HG03460 (cell line): ENCODE measurements around the gene ZNF358.
"Not testable (repeated sequence)": the region's sequence is repeated elsewhere in the genome, so short reads cannot be mapped to it uniquely, and the experiment has no call there.

Experiments
- ATAC-seq: cut with Tn5 transposase; IDR thresholded peaks from one replicate; pipeline ENCODE4 v1.9.1; 2021; ENCODE audit not compliant: unreplicated experiment

The ZNF358 gene

GRCh38 chr19:7534531-7535046 lies 18.7 kb downstream of the ZNF358 start:
- ATAC-seq: no peak

GRCh38 chr19:7535047-7535997 lies 19.4 kb downstream of the ZNF358 start, which contains the start of gene PNPLA6:
TSS of gene PNPLA6 (plus strand) at chr19:7535717. CDS start at chr19:7535789, 72 bp downstream.
- ATAC-seq: peak; percentile 60

GRCh38 chr19:7535998-7536695 lies 20.2 kb downstream of the ZNF358 start:
- no peak for ATAC-seq

GRCh38 chr19:7538990-7539389 lies 23.1 kb downstream of the ZNF358 start:
- not testable (repeated sequence) for ATAC-seq

- no peak for ATAC-seq
Measured at GRCh38 chr19:7539827-7540425, 24.0 kb downstream of the ZNF358 start.

GRCh38 chr19:7540761-7541474 lies 25.0 kb downstream of the ZNF358 start:
- no peak for ATAC-seq

GRCh38 chr19:7541475-7541824 lies 25.5 kb downstream of the ZNF358 start:
- no peak for ATAC-seq

GRCh38 chr19:7541828-7542443 lies 26.0 kb downstream of the ZNF358 start:
- ATAC-seq: no peak

- no peak for ATAC-seq
Measured at GRCh38 chr19:7542556-7543348, 26.8 kb downstream of the ZNF358 start.

GRCh38 chr19:7544626-7545025 lies 28.7 kb downstream of the ZNF358 start:
- no peak for ATAC-seq

- ATAC-seq: no peak
Measured at GRCh38 chr19:7545300-7545699, 29.4 kb downstream of the ZNF358 start.

- ATAC-seq: no peak
Measured at GRCh38 chr19:7545904-7546303, 30.0 kb downstream of the ZNF358 start.

- ATAC-seq: no peak
Measured at GRCh38 chr19:7547159-7547558, 31.3 kb downstream of the ZNF358 start.

- ATAC-seq: no peak
Measured at GRCh38 chr19:7549429-7550148, 33.7 kb downstream of the ZNF358 start.

- no peak for ATAC-seq
Measured at GRCh38 chr19:7550169-7550770, 34.4 kb downstream of the ZNF358 start.

GRCh38 chr19:7550987-7551761 lies 35.3 kb downstream of the ZNF358 start:
- ATAC-seq: no peak

- ATAC-seq: no peak
Measured at GRCh38 chr19:7552781-7553180, 36.9 kb downstream of the ZNF358 start.

- no peak for ATAC-seq
Measured at GRCh38 chr19:7554565-7554964, 38.7 kb downstream of the ZNF358 start.
